Neural progenitor cell (in vitro differentiated cells): Measurements from ENCODE around the gene MAD1L1.

Source experiments
- EZH2 ChIP-seq: fragments of 200-600 bp; sonication (generic); IDR thresholded peaks from 2 replicates; pipeline ENCODE4 v1.6.1; 2017; ENCODE audit warnings: antibody characterized with exemption, mild to moderate bottlenecking, moderate library complexity
- EZH2phosphoT487 ChIP-seq: fragments of 200-600 bp; sonication (generic); IDR thresholded peaks from 2 replicates; pipeline ENCODE4 v1.6.1; 2017; ENCODE audit warnings: antibody characterized with exemption
- TF ChIP-seq, protein P1 (sequence below): fragments of 200-600 bp; sonication (generic); IDR thresholded peaks from 2 replicates; pipeline ENCODE4 v1.5.1; 2017; ENCODE audit warnings: antibody characterized with exemption, mild to moderate bottlenecking

- TF ChIP-seq, protein P1, sequence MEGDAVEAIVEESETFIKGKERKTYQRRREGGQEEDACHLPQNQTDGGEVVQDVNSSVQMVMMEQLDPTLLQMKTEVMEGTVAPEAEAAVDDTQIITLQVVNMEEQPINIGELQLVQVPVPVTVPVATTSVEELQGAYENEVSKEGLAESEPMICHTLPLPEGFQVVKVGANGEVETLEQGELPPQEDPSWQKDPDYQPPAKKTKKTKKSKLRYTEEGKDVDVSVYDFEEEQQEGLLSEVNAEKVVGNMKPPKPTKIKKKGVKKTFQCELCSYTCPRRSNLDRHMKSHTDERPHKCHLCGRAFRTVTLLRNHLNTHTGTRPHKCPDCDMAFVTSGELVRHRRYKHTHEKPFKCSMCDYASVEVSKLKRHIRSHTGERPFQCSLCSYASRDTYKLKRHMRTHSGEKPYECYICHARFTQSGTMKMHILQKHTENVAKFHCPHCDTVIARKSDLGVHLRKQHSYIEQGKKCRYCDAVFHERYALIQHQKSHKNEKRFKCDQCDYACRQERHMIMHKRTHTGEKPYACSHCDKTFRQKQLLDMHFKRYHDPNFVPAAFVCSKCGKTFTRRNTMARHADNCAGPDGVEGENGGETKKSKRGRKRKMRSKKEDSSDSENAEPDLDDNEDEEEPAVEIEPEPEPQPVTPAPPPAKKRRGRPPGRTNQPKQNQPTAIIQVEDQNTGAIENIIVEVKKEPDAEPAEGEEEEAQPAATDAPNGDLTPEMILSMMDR, result no peak
- TF ChIP-seq EZH2 (no peak), EZH2phosphoT487 (no peak)
These were observed 30.4 kb upstream of the MAD1L1 start for GRCh38 chr7:2263176-2263575.
